ENCODE results near the gene EFHC1. TPM values are rescaled to one million over a fixed set of nuclear protein-coding genes. Genes with fewer than 3 reads are reported as not detected.

Gene EFHC1
- total RNA-seq, 1 donor from 2014 or later: 25.6 TPM

GRCh38 chr6:52375780-52376556, 44.2 kb upstream of the EFHC1 start:
- H3K9me3 Mint-ChIP-seq (ENCODE audit: unreplicated experiment): no peaks in the 10 kb centered on the region
- H3K27me3 Mint-ChIP-seq (ENCODE audit: unreplicated experiment): no peaks in the 10 kb centered on the region
- no peak overlapping the region for H3K27ac Mint-ChIP-seq (ENCODE audit: unreplicated experiment)
- no peaks in the 10 kb centered on the region for H3K36me3 Mint-ChIP-seq (ENCODE audit: unreplicated experiment)
- DNase-seq: no peak
- H3K4me1 Mint-ChIP-seq (ENCODE audit: low read depth, unreplicated experiment): no peaks in the 10 kb centered on the region
- TF ChIP-seq, protein P1, sequence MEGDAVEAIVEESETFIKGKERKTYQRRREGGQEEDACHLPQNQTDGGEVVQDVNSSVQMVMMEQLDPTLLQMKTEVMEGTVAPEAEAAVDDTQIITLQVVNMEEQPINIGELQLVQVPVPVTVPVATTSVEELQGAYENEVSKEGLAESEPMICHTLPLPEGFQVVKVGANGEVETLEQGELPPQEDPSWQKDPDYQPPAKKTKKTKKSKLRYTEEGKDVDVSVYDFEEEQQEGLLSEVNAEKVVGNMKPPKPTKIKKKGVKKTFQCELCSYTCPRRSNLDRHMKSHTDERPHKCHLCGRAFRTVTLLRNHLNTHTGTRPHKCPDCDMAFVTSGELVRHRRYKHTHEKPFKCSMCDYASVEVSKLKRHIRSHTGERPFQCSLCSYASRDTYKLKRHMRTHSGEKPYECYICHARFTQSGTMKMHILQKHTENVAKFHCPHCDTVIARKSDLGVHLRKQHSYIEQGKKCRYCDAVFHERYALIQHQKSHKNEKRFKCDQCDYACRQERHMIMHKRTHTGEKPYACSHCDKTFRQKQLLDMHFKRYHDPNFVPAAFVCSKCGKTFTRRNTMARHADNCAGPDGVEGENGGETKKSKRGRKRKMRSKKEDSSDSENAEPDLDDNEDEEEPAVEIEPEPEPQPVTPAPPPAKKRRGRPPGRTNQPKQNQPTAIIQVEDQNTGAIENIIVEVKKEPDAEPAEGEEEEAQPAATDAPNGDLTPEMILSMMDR (IDR thresholded peaks at IDR 0.05; ENCODE audit: partially characterized antibody, unreplicated experiment): no peak
- H3K4me3 Mint-ChIP-seq (ENCODE audit: unreplicated experiment): no peak overlapping the region

- Mint-ChIP-seq H3K27me3 (ENCODE audit: unreplicated experiment) (no peaks in the 10 kb centered on the region), H3K9me3 (ENCODE audit: unreplicated experiment) (no peaks in the 10 kb centered on the region), H3K4me1 (ENCODE audit: low read depth, unreplicated experiment) (no peaks in the 10 kb centered on the region), H3K4me3 (ENCODE audit: unreplicated experiment) (no peak overlapping the region), H3K36me3 (ENCODE audit: unreplicated experiment) (no peaks in the 10 kb centered on the region), H3K27ac (ENCODE audit: unreplicated experiment) (no peak overlapping the region)
- no peak for DNase-seq
- TF ChIP-seq, protein P1 (IDR thresholded peaks at IDR 0.05; ENCODE audit: partially characterized antibody, unreplicated experiment): no peak
Observed at GRCh38 chr6:52376763-52377162, 43.4 kb upstream of the EFHC1 start.

DNA sequence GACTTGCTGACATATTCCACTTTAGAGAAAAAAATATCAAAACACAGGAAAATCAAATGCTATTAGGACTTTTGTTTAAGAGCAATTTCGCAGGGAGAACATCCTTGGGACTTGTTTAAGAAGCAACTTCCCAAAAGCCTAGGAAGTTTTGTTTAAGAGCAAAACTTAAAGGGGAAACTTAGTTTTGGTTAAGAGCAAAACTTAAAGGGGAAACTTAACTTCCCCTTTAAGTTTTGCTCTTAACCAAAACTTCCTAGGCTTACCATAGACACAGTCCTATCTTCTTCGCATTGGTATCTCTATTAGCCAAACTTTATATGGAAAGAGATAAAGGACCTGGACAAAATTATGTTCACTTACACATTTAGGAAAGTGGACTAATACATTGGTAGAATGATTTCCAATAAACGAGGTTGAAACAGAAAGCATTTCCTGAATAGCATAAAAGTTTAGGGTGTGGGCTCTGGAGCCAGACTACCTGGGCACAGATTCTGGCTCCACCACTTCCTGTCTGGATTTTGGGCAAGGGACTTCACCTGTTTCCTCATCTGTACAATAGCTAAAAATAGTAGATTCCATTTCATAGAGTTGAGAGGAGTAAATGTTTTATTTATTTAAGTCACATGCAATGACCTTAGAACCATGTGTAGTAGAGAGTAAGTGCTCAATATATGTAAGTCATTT, 42.5 kb upstream of the EFHC1 start:
- H3K4me3 Mint-ChIP-seq (ENCODE audit: unreplicated experiment): no peak overlapping the region
- DNase-seq: no peak
- no peaks in the 10 kb centered on the region for H3K9me3 Mint-ChIP-seq (ENCODE audit: unreplicated experiment)
- H3K4me1 Mint-ChIP-seq (ENCODE audit: low read depth, unreplicated experiment): no peaks in the 10 kb centered on the region
- no peaks in the 10 kb centered on the region for H3K36me3 Mint-ChIP-seq (ENCODE audit: unreplicated experiment)
- H3K27me3 Mint-ChIP-seq (ENCODE audit: unreplicated experiment): no peaks in the 10 kb centered on the region
- TF ChIP-seq, protein P1 (IDR thresholded peaks at IDR 0.05; ENCODE audit: partially characterized antibody, unreplicated experiment): no peak
- no peak overlapping the region for H3K27ac Mint-ChIP-seq (ENCODE audit: unreplicated experiment)

GRCh38 chr6:52381249-52381648, 38.9 kb upstream of the EFHC1 start:
- Mint-ChIP-seq H3K9me3 (ENCODE audit: unreplicated experiment) (no peaks in the 10 kb centered on the region), H3K27me3 (ENCODE audit: unreplicated experiment) (no peaks in the 10 kb centered on the region), H3K4me1 (ENCODE audit: low read depth, unreplicated experiment) (no peaks in the 10 kb centered on the region), H3K36me3 (ENCODE audit: unreplicated experiment) (no peaks in the 10 kb centered on the region), H3K27ac (ENCODE audit: unreplicated experiment) (no peak overlapping the region), H3K4me3 (ENCODE audit: unreplicated experiment) (no peak overlapping the region)
- no peak for DNase-seq
- TF ChIP-seq, protein P1 (IDR thresholded peaks at IDR 0.05; ENCODE audit: partially characterized antibody, unreplicated experiment): no peak

Data from glutamatergic neuron (in vitro differentiated cells).